Muscle of back (tissue), 11 donors: ENCODE results near the gene CHKB. TPM values are rescaled to one million over a fixed set of nuclear protein-coding genes. Genes with fewer than 3 reads are reported as not detected.

ENCODE experiments used
- DNase-seq, 3 donors: peaks; one replicate each; pipeline versions ENCODE4 v3.0.0 to v3.0.0-alpha.2; 2013
- polyA plus RNA-seq, 10 donors: library from polyadenylated mRNA; unstranded; fragments of 120-200 nt; gene quantifications; one replicate each; pipeline ENCODE4 v1.2.1, GENCODE V29; 2013; ENCODE audit not compliant: insufficient read length in 10 of 10

The CHKB gene
- polyA plus RNA-seq, 10 donors: 35.5 to 68.7 (median 46.4) TPM

DNA sequence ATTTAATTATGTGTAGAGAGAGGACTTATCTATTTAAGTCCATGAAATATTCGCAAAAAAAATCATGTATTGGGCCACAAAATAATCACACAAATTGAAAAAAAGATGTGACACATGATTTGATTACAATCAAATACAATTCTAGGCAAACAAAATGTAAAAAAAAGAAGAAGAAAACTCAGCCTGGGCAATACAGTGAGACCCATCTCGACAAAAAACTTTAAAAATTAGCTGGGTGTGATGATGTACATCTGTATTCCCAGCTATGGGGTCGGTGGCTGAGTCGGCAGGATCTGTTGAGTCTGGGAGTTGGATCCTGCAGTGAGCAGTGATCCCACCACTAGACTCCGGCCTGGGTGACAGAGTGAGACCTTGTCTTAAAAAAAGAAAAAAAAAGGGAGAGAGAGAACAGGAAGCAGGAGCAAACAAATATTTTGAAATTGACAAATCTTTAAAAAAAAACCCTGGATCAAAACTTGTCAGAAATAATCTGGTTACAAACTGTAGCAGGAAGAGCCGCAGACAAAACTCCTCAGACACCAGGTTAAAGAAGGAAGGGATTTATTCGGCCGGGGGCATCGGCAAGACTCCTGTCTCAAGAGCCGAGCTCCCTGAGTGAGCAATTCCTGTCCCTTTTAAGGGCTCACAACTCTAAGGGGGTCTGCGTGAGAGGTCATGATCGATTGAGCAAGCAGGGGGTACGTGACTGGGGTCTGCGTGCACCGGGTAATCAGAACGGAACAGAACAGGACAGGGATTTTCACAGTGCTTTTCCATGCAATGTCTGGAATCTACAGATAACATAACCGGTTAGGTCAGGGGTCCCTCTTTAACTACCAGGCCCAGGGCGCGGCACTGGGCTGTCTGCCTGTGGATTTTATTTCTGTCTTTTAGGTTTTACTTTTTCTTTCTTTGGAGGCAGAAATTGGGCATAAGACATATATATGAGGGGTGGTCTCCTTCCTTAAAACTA is 49.5 kb downstream of the CHKB start:
- DNase-seq: no peak

- peak in 2 of 3 donors; percentile 72 to 88 for DNase-seq
These were observed 50.5 kb downstream of the CHKB start for GRCh38 chr22:50531962-50532674.

- DNase-seq: peak in 1 of 3 donors; percentile 60
These were observed 51.1 kb downstream of the CHKB start for GRCh38 chr22:50531546-50531961.

GRCh38 chr22:50530877-50531545 is 51.6 kb downstream of the CHKB start:
- peak in 2 of 3 donors; percentile 72 to 86 for DNase-seq

DNA sequence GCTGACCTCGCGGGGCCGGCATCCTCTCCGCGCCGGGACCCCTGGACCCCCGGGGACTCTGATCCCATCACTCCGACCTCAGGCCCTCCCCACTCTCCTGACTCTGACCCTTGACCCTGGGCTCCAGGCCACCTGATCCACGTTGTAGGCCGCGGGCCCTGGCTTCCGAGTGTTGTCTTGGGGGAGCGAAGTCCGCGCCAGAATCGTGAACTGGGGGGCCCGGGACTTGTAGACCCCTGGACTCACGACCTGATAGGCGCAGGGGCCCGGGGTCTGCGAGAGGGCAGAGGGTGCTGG is 52.1 kb downstream of the CHKB start:
- no peak for DNase-seq

- peak in 2 of 3 donors; percentile 82 to 92 for DNase-seq
These were observed 52.6 kb downstream of the CHKB start, which contains the start of gene TYMP for GRCh38 chr22:50529897-50530579. TSS of gene TYMP (minus strand) at chr22:50530012. CDS start at chr22:50529709, 303 bp downstream.

GRCh38 chr22:50529416-50529896 is 53.2 kb downstream of the CHKB start:
- DNase-seq: peak in 1 of 3 donors; percentile 71

Other genes with a start within 250 kb of the CHKB start
- gene PPP6R2, start 239.5 kb downstream of the CHKB start, polyA plus RNA-seq: 10 to 100 TPM; 24.6 to 37.0 (median 31.5) TPM
- 10 to 100 TPM; 29.7 to 43.8 (median 37.9) TPM for gene SBF1, start 107.8 kb downstream of the CHKB start, polyA plus RNA-seq
- under 1 TPM; 0.25 to 0.63 (median 0.39) TPM for gene ADM2, start 101.3 kb downstream of the CHKB start, polyA plus RNA-seq
- under 1 TPM in 1 of 10 donors, not detected in 9; 0.14 TPM for gene MIOX, start 96.0 kb downstream of the CHKB start, polyA plus RNA-seq
- gene LMF2, start 75.1 kb downstream of the CHKB start, polyA plus RNA-seq: 10 to 100 TPM; 25.8 to 49.4 (median 38.2) TPM
- gene NCAPH2, start 74.6 kb downstream of the CHKB start, polyA plus RNA-seq: 10 to 100 TPM; 24.5 to 39.8 (median 32.0) TPM
- 1 to 10 TPM in 8 of 10 donors, not detected in 2; 1.3 to 5.0 (median 3.2) TPM for gene SCO2, start 57.3 kb downstream of the CHKB start, polyA plus RNA-seq
- 1 to 10 TPM; 2.6 to 5.5 (median 3.6) TPM for gene TYMP, start 52.8 kb downstream of the CHKB start, polyA plus RNA-seq
- under 1 TPM in 2 of 10 donors, not detected in 8; 0.18 to 0.19 TPM for gene KLHDC7B, start 37.0 kb downstream of the CHKB start, polyA plus RNA-seq
- gene SYCE3, start 19.9 kb downstream of the CHKB start, polyA plus RNA-seq: not detected
- 10 to 100 TPM; 22.3 to 73.5 (median 49.0) TPM for gene CPT1B, start 4.4 kb downstream of the CHKB start, polyA plus RNA-seq
- gene MAPK8IP2, start 17.9 kb upstream of the CHKB start, polyA plus RNA-seq: under 1 TPM; 0.24 to 0.70 (median 0.44) TPM
- gene ARSA, start 45.3 kb upstream of the CHKB start, polyA plus RNA-seq: 10 to 100 TPM; 11.5 to 20.4 (median 15.0) TPM
- gene SHANK3, start 90.0 kb upstream of the CHKB start, polyA plus RNA-seq: 10 to 100 TPM; 12.5 to 24.5 (median 15.1) TPM
- under 1 TPM in 7 of 10 donors, not detected in 3; 0.19 to 0.62 (median 0.28) TPM for gene ACR, start 155.4 kb upstream of the CHKB start, polyA plus RNA-seq
- 10 to 100 TPM; 12.2 to 39.1 (median 22.4) TPM for gene RABL2B, start 200.8 kb upstream of the CHKB start, polyA plus RNA-seq